ENCODE data around the gene ACACA. TPM values are rescaled to one million over a fixed set of nuclear protein-coding genes. Genes with fewer than 3 reads are reported as not detected.
A peak's percentile ranks its signal among the peaks of the same experiment; 100 is the strongest.

The ACACA gene
- total and polyA plus RNA-seq, 8 donors = 9.1 to 31.6 (median 13.1) TPM

GRCh38 chr17:37092701-37093100 is 313.9 kb downstream of the ACACA start:
- Histone ChIP-seq H3K4me3 (no peak overlapping the region), H3K27me3 (no peaks in the 10 kb centered on the region), H3K9me3 (no peaks in the 10 kb centered on the region), H3K36me3 (peaks cover 0 to 18% (median 0%) of the 10 kb centered on the region in 3 donors), H3K27ac (no peak overlapping the region), H3K4me1 (no peaks in the 10 kb centered on the region)
- intact Hi-C loops (cut with DNase I) = no loop called here
- TF ChIP-seq, protein P1, sequence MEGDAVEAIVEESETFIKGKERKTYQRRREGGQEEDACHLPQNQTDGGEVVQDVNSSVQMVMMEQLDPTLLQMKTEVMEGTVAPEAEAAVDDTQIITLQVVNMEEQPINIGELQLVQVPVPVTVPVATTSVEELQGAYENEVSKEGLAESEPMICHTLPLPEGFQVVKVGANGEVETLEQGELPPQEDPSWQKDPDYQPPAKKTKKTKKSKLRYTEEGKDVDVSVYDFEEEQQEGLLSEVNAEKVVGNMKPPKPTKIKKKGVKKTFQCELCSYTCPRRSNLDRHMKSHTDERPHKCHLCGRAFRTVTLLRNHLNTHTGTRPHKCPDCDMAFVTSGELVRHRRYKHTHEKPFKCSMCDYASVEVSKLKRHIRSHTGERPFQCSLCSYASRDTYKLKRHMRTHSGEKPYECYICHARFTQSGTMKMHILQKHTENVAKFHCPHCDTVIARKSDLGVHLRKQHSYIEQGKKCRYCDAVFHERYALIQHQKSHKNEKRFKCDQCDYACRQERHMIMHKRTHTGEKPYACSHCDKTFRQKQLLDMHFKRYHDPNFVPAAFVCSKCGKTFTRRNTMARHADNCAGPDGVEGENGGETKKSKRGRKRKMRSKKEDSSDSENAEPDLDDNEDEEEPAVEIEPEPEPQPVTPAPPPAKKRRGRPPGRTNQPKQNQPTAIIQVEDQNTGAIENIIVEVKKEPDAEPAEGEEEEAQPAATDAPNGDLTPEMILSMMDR (IDR thresholded peaks at IDR 0.05) = no peak
- ATAC-seq (no peak), DNase-seq (no peak), FAIRE-seq (no peak)

GRCh38 chr17:37092071-37092470 is 314.6 kb downstream of the ACACA start:
- H3K36me3 ChIP-seq = peaks cover 0 to 12% (median 0%) of the 10 kb centered on the region in 3 donors
- H3K27ac ChIP-seq = no peak overlapping the region
- no peaks in the 10 kb centered on the region for H3K4me1 ChIP-seq
- FAIRE-seq (no peak), ATAC-seq (peak in 2 of 4 donors; percentile 14 to 44), DNase-seq (no peak)
- intact Hi-C loops (cut with DNase I) = no loop called here
- TF ChIP-seq, protein P1 (IDR thresholded peaks at IDR 0.05) = no peak
- H3K9me3 ChIP-seq = no peaks in the 10 kb centered on the region
- H3K27me3 ChIP-seq = no peaks in the 10 kb centered on the region
- no peak overlapping the region for H3K4me3 ChIP-seq
- WGBS, 2 donors = 71 to 81% methylated on average over 2 of the region's 2 CpGs

- Histone ChIP-seq H3K36me3 (peaks cover 0 to 2% (median 0%) of the 10 kb centered on the region in 3 donors), H3K4me3 (no peak overlapping the region), H3K4me1 (no peaks in the 10 kb centered on the region), H3K9me3 (no peaks in the 10 kb centered on the region), H3K27ac (no peak overlapping the region), H3K27me3 (no peaks in the 10 kb centered on the region)
- DNase-seq (no peak), FAIRE-seq (no peak), ATAC-seq (no peak)
- TF ChIP-seq, protein P1 (IDR thresholded peaks at IDR 0.05) = no peak
- 91 to 93% methylated on average over 3 of the region's 3 CpGs for WGBS, 2 donors
- intact Hi-C loops (cut with DNase I) = no loop called here
These were observed 315.7 kb downstream of the ACACA start for GRCh38 chr17:37090941-37091340.

- H3K27ac ChIP-seq = peak overlapping the region in 1 of 4 donors; percentile 13
- intact Hi-C loops (cut with DNase I) = no loop called here
- FAIRE-seq (no peak), DNase-seq (no peak), ATAC-seq (peak in 3 of 4 donors; percentile 25 to 64 (median 60))
- no peak overlapping the region for H3K4me3 ChIP-seq
- no peaks in the 10 kb centered on the region for H3K4me1 ChIP-seq
- TF ChIP-seq, protein P1 (IDR thresholded peaks at IDR 0.05) = no peak
- H3K36me3 ChIP-seq = no peaks in the 10 kb centered on the region
- no peaks in the 10 kb centered on the region for H3K27me3 ChIP-seq
- 75 to 76% methylated on average over 7 of the region's 7 CpGs for WGBS, 2 donors
- no peaks in the 10 kb centered on the region for H3K9me3 ChIP-seq
These were observed 316.7 kb downstream of the ACACA start for GRCh38 chr17:37089956-37090355.

GRCh38 chr17:37088913-37089312 is 317.7 kb downstream of the ACACA start:
- H3K27ac ChIP-seq = no peak overlapping the region
- FAIRE-seq = no peak

More at GRCh38 chr17:37088913-37089312, 317.7 kb downstream of the ACACA start:
- TF ChIP-seq, protein P1 (IDR thresholded peaks at IDR 0.05) = no peak
- Histone ChIP-seq H3K27me3 (no peaks in the 10 kb centered on the region), H3K36me3 (no peaks in the 10 kb centered on the region), H3K9me3 (no peaks in the 10 kb centered on the region), H3K4me1 (no peaks in the 10 kb centered on the region), H3K4me3 (no peak overlapping the region)
- ATAC-seq = peak in 2 of 4 donors; percentile 26 to 31
- DNase-seq = no peak
- intact Hi-C loops (cut with DNase I) = no loop called here
- WGBS, 2 donors = 70 to 72% methylated on average over 11 of the region's 11 CpGs
